Body of pancreas (tissue), 4 donors: ENCODE results near the gene DAAM1. TPM values are rescaled to one million over a fixed set of nuclear protein-coding genes. Genes with fewer than 3 reads are reported as not detected.

Source experiments
- ATAC-seq: fragments of 150-250 bp; one replicate; pipeline ENCODE4 v1.9.1; 2016
- DNase-seq, 4 donors: peaks; one replicate each; pipeline ENCODE4 v3.0.0-alpha.2; 2019
- H3K27ac ChIP-seq, 4 donors: fragments of 200-600 bp; sonication (generic); 1 replicate in 3 of 4; 2 replicates in 1 of 4; pipeline versions ENCODE4 v1.5.1 to v1.6.1; 2016 to 2019; ENCODE audit warnings: mild to moderate bottlenecking in 1 of 4, mixed read lengths in 1 of 4, moderate library complexity in 1 of 4
- H3K27me3 ChIP-seq, 2 donors: fragments of 200-600 bp; sonication (generic); one replicate each; pipeline ENCODE4 v1.6.0; 2016; ENCODE audit warnings: mild to moderate bottlenecking in 1 of 2
- H3K36me3 ChIP-seq, 2 donors: fragments of 200-600 bp; sonication (generic); replicated peaks in 1 of 2; 2 replicates each; pipeline ENCODE4 v1.5.1; 2016; ENCODE audit warnings: low read depth in 2 of 2; ENCODE audit not compliant: insufficient read depth in 1 of 2
- H3K4me1 ChIP-seq: fragments of 200-600 bp; sonication (generic); one replicate; pipeline ENCODE4 v1.6.0; 2016
- H3K4me3 ChIP-seq, 2 donors: fragments of 200-600 bp; sonication (generic); 1 replicate in 1 of 2; 2 replicates in 1 of 2; pipeline ENCODE4 v1.5.1; 2016 to 2019
- H3K9me3 ChIP-seq, 3 donors: fragments of 200-600 bp; sonication (generic); 1 replicate in 2 of 3; 2 replicates in 1 of 3; pipeline ENCODE4 v1.5.1; 2016
- POLR2A ChIP-seq, 3 donors: fragments of 450-650 bp; IDR thresholded peaks; one replicate each; pipeline ENCODE4 v1.6.1; 2016; ENCODE audit warnings: antibody characterized with exemption in 3 of 3, mild to moderate bottlenecking in 2 of 3
- WGBS, 2 donors: methylation state at CpG; one replicate each; pipeline ENCODE4 v1.1.5; 2017; 5-methylcytosine and 5-hydroxymethylcytosine counted together
- intact Hi-C: fragments of 100-400 bp; cut with DNase I; formaldehyde crosslinking; loops from one replicate; pipeline ENCODE4 v1.15.1; 2023
- total RNA-seq, 2 donors: library from RNA; depleted of rRNA; stranded (reverse); fragments of >200 nt; gene quantifications; one replicate each; pipeline ENCODE4 v1.1.0, GENCODE V29; 2016
- TF ChIP-seq, protein P1 (sequence below), 7 experiments: fragments of 450-650 bp in 4 of 7; fragments of 200-600 bp in 3 of 7; sonication (generic) in 3 of 7; IDR thresholded peaks; one replicate each; pipeline ENCODE4 v1.5.1; 2016 to 2019; ENCODE audit warnings: antibody characterized with exemption in 7 of 7

The DAAM1 gene
- total RNA-seq, 2 donors from 2014 or later: 16.9 to 42.5 TPM

DNA sequence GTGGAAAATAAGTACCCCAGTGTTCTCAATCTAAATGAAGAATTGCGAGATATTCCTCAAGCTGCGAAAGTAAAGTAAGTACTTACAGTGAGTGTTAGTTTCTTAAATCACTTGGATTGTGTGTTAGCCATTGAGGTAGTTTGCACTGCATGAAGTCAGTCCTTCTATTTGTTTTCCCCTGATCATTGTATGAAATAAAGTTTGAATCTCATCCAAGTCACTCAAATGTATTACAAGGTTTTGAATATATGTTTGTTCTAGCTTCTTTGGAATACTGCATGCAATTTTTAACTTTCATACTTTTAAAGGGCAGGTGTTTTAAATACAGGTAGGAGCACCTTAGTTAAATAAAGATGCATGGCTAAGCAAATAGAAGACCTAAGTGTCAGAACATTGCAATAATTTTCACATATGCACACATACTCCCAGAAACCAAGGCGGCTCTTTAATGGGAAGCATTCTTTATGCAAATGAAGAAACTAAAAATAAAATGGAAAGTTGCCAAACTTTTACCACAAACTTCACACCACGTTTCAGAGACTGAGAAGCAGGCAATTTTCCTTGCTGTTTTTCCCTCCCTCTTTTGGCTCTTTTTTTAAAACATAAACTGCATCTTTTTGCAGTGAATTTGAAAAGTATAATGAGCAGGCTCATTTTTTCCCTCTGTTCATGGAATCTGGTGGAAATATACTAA, 171.1 kb downstream of the DAAM1 start:
- WGBS, 2 donors: 65 to 71% methylated on average over 4 of the region's 4 CpGs
- DNase-seq (no peak), ATAC-seq (no peak)
- Histone ChIP-seq H3K27ac (no peak overlapping the region), H3K27me3 (no peaks in the 10 kb centered on the region), H3K9me3 (no peaks in the 10 kb centered on the region), H3K4me3 (no peak overlapping the region), H3K4me1 (no peaks in the 10 kb centered on the region), H3K36me3 (peaks cover 0 to 11% of the 10 kb centered on the region in 2 donors)
- intact Hi-C loops: no loop called here
- no peak for TF ChIP-seq POLR2A (IDR thresholded peaks at IDR 0.05)
- TF ChIP-seq, protein P1, sequence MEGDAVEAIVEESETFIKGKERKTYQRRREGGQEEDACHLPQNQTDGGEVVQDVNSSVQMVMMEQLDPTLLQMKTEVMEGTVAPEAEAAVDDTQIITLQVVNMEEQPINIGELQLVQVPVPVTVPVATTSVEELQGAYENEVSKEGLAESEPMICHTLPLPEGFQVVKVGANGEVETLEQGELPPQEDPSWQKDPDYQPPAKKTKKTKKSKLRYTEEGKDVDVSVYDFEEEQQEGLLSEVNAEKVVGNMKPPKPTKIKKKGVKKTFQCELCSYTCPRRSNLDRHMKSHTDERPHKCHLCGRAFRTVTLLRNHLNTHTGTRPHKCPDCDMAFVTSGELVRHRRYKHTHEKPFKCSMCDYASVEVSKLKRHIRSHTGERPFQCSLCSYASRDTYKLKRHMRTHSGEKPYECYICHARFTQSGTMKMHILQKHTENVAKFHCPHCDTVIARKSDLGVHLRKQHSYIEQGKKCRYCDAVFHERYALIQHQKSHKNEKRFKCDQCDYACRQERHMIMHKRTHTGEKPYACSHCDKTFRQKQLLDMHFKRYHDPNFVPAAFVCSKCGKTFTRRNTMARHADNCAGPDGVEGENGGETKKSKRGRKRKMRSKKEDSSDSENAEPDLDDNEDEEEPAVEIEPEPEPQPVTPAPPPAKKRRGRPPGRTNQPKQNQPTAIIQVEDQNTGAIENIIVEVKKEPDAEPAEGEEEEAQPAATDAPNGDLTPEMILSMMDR (IDR thresholded peaks at IDR 0.05): no peak

DNA sequence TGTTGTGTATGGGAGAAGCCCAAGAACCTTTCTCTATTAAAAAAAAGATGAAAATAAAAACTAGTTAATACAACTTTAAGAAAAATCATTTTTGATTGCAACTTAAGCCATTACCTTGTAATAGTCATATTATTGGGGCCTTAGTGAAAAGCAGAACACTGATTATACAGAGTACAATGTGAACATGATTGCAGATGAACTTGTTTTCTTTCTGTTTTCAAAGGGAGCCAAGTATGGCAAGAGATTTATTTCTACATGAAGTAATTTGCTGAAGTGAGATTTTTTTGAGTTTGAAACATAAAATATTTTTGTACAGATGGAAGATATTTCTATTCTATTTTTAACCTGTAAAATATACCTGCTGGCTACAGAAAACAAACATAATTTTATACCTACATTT, 171.8 kb downstream of the DAAM1 start:
- TF ChIP-seq, protein P1 (IDR thresholded peaks at IDR 0.05): no peak
- no peak for TF ChIP-seq POLR2A (IDR thresholded peaks at IDR 0.05)
- ATAC-seq (no peak), DNase-seq (no peak)
- Histone ChIP-seq H3K27me3 (no peaks in the 10 kb centered on the region), H3K36me3 (peaks cover 0 to 9% of the 10 kb centered on the region in 2 donors), H3K4me3 (no peak overlapping the region), H3K27ac (no peak overlapping the region), H3K4me1 (no peaks in the 10 kb centered on the region), H3K9me3 (no peaks in the 10 kb centered on the region)
- intact Hi-C loops: no loop called here

DNA sequence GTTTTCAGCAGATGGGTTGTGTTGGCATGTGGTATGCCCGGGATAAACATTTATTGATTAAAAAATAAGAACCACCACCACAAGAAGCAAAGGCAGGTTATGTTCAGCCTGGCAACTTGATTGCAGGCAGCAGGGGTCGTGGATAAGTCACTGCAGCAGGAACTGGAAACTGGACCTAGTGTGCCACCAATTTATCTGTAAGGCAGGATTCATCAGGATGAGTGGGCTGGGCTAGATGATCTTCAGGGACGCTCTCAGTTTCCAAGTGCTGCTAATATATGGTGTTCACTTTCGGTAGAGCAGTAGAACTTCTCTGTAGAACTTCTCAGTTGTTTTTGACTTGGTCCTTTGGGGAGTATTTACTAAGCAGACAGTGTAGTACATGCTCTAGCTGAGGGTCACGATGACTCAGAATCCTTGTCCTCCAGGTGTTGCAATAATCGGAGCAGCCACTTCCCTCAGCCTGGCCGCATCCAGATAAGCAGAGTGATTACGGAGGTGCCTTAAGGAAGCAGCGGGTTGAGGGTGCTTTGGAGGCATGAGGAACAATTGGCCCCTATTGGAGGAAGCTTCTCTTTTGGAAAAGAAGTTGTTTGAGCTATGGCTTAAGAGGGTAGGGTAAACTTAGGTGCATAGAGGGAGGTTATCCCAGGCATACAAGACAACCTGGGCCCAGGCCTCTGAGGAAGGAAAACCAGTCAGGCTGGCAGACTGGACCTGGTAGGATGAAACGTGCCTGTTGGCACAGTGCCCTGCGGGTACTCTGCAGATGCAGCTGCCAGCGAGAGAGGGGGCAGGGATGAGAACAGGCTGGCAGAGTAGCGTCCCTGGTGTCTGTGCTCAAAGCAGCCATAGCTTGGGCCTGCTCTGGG, 172.7 kb downstream of the DAAM1 start:
- Histone ChIP-seq H3K27ac (no peak overlapping the region), H3K4me1 (no peaks in the 10 kb centered on the region)
- 60 to 79% methylated on average over 13 of the region's 13 CpGs for WGBS, 2 donors

DNA sequence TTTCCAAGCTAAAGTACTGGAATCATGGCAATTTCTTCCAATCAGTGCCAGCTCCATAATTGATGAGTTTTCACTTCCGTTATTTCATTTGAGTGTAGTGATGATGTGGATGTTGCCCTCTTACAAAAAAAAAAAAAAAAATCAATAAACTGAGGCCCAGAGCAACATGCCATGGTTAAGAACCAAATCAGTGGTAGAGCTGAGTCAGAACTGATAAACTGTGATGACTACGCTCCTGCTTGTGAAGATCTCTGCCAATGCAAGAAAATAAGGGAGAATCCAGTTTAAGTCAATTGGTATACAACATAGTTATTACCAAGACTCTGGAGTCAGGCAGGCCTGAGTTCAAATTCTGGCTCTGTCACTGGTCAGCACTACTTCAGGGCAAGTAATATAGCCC, 174.0 kb downstream of the DAAM1 start:
- TF ChIP-seq, protein P1 (IDR thresholded peaks at IDR 0.05): no peak
- no peak for TF ChIP-seq POLR2A (IDR thresholded peaks at IDR 0.05)
- H3K4me3 ChIP-seq: no peak overlapping the region
- no peaks in the 10 kb centered on the region for H3K27me3 ChIP-seq
- H3K36me3 ChIP-seq: peaks cover 0 to 3% of the 10 kb centered on the region in 2 donors
- no peak overlapping the region for H3K27ac ChIP-seq
- ATAC-seq: no peak
- intact Hi-C loops: no loop called here
- H3K4me1 ChIP-seq: no peaks in the 10 kb centered on the region
- 87 to 89% methylated on average over 2 of the region's 2 CpGs for WGBS, 2 donors
- no peak for DNase-seq
- no peaks in the 10 kb centered on the region for H3K9me3 ChIP-seq

More for the DNA sequence above, 172.7 kb downstream of the DAAM1 start:
- TF ChIP-seq, protein P1 (IDR thresholded peaks at IDR 0.05): no peak
- no peak for TF ChIP-seq POLR2A (IDR thresholded peaks at IDR 0.05)
- H3K4me3 ChIP-seq: no peak overlapping the region
- H3K36me3 ChIP-seq: peaks cover 0 to 6% of the 10 kb centered on the region in 2 donors
- ATAC-seq (peak; percentile 40), DNase-seq (peak; percentile 28 to 55 (median 48))
- intact Hi-C loops: no loop called here
- H3K27me3 ChIP-seq: no peaks in the 10 kb centered on the region
- no peaks in the 10 kb centered on the region for H3K9me3 ChIP-seq
